ENCODE data around the gene CCDC158.

DNA sequence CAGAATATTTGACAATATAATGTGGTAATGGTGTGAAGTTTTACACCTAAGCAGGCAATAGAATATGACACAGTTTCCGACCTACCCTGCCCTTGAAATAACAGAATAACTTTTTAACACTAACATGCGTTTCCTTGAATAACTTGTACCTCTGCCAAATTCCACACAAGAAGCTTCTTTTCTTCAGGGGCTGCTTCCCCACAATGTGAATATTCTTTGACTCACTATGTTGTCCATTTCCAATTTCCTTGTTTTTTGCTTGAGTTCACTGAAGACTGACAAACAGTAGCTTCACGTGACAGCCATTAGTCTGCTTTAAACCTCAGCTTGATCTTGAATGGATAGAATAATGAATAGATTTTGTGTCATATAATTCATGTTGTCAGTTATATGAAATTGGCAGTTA lies 28.4 kb upstream of the CCDC158 start:
- TF ChIP-seq CTCF (IDR thresholded peaks at IDR 0.05) (no peak), POLR2A (IDR thresholded peaks at IDR 0.05) (no peak)

Measured in Peyer's patch (tissue), 4 donors.